ENCODE data around the gene ARL5C. TPM values are rescaled to one million over a fixed set of nuclear protein-coding genes. Genes with fewer than 3 reads are reported as not detected.

ARL5C gene
- total RNA-seq, 5 donors from 2014 or later (not counting 1 experiment from before 2014, with no cell fraction given), result 0.90 TPM; not detected in 4

GRCh38 chr17:39209317-39210092 lies 43.5 kb upstream of the ARL5C start:
- Histone ChIP-seq H3K9me3 (no peaks in the 10 kb centered on the region), H3K4me3 (ENCODE audit: control insufficient read depth in 1 of 2, extremely low read depth in 1 of 2, low read length in 1 of 2) (peak overlapping the region; percentile 53 to 59), H3K27me3 (replicated peaks in 1 of 2; ENCODE audit: control insufficient read depth in 2 of 2, extremely low read depth in 1 of 2, insufficient read depth in 2 of 2, low read length in 1 of 2) (peaks cover 0 to 32% of the 10 kb centered on the region in 2 experiments), H3K36me3 (ENCODE audit: control insufficient read depth in 2 of 2, extremely low read depth in 1 of 2, insufficient read depth in 1 of 2, low read length in 1 of 2) (peaks cover 0 to 11% of the 10 kb centered on the region in 2 donors), H3K4me1 (ENCODE audit: control insufficient read depth in 1 of 2, extremely low read depth in 1 of 2, insufficient read depth in 2 of 2, low read length in 2 of 2) (peaks cover 11 to 34% of the 10 kb centered on the region in 2 experiments), H3K27ac (ENCODE audit: low read length) (peak overlapping the region; percentile 71)
- Mint-ChIP-seq H3K9me3 (no peaks in the 10 kb centered on the region), H3K36me3 (peaks cover 6% of the 10 kb centered on the region), H3K4me3 (peak overlapping the region in 2 of 3 donors; percentile 37 to 67), H3K27me3 (peaks cover 0 to 11% of the 10 kb centered on the region in 2 donors), H3K4me1 (peaks cover 26 to 37% (median 27%) of the 10 kb centered on the region in 3 donors), H3K27ac (peak overlapping the region; percentile 28 to 39)
- ChIA-PET POLR2A (interaction anchor here in 1 of 2 donors (0.5 kb wide), 1 partner anchor 452 kb away, joined by 4 read pairs; no protein-coding TSS in a partner anchor), CTCF (interaction anchor here (0.9 to 5.6 kb wide), 5 partner anchors 26 to 35 kb away, joined by 3 to 48 read pairs (median 5); no protein-coding TSS in a partner anchor)
- ATAC-seq (replicated peaks in 1 of 4) (peak; percentile 68 to 76 (median 74)), DNase-seq (peak; percentile 34 to 75 (median 61))
- 1% methylated on average over 30 of the region's 39 CpGs for WGBS (ENCODE audit: insufficient coverage)

GRCh38 chr17:39208893-39209292 lies 42.9 kb upstream of the ARL5C start:
- Mint-ChIP-seq H3K9me3 (no peaks in the 10 kb centered on the region), H3K27ac (peak overlapping the region; percentile 39 to 44), H3K27me3 (peaks cover 0 to 9% of the 10 kb centered on the region in 2 donors), H3K4me3 (peak overlapping the region in 1 of 3 donors; percentile 67), H3K4me1 (peaks cover 26 to 39% (median 30%) of the 10 kb centered on the region in 3 donors), H3K36me3 (peaks cover 12% of the 10 kb centered on the region)
- ChIA-PET POLR2A (interaction anchor here in 1 of 2 donors (0.5 kb wide), 1 partner anchor 451 kb away, joined by 4 read pairs; no protein-coding TSS in a partner anchor), CTCF (interaction anchor here (0.9 to 5.6 kb wide), 6 partner anchors 27 to 36 kb away, joined by 3 to 48 read pairs (median 5); no protein-coding TSS in a partner anchor)
- Histone ChIP-seq H3K36me3 (ENCODE audit: control insufficient read depth in 2 of 2, extremely low read depth in 1 of 2, insufficient read depth in 1 of 2, low read length in 1 of 2) (peaks cover 0 to 17% of the 10 kb centered on the region in 2 donors), H3K27ac (ENCODE audit: low read length) (peak overlapping the region; percentile 71), H3K4me1 (ENCODE audit: control insufficient read depth in 1 of 2, extremely low read depth in 1 of 2, insufficient read depth in 2 of 2, low read length in 2 of 2) (peaks cover 11 to 34% of the 10 kb centered on the region in 2 experiments), H3K4me3 (ENCODE audit: control insufficient read depth in 1 of 2, extremely low read depth in 1 of 2, low read length in 1 of 2) (no peak overlapping the region), H3K9me3 (no peaks in the 10 kb centered on the region), H3K27me3 (replicated peaks in 1 of 2; ENCODE audit: control insufficient read depth in 2 of 2, extremely low read depth in 1 of 2, insufficient read depth in 2 of 2, low read length in 1 of 2) (peaks cover 0 to 26% of the 10 kb centered on the region in 2 experiments)
- WGBS (ENCODE audit: insufficient coverage), result 46% methylated on average over 6 of the region's 8 CpGs
- DNase-seq, result peak in 8 of 35 experiments; percentile 7 to 46 (median 27)
- ATAC-seq (replicated peaks in 1 of 4), result peak in 1 of 4 experiments; percentile 22

- 33% methylated on average over 7 of the region's 7 CpGs for WGBS (ENCODE audit: insufficient coverage)
- Mint-ChIP-seq H3K27me3 (peaks cover 0 to 9% of the 10 kb centered on the region in 2 donors), H3K4me1 (peaks cover 26 to 40% (median 32%) of the 10 kb centered on the region in 3 donors), H3K4me3 (peak overlapping the region in 1 of 3 donors; percentile 67), H3K36me3 (peaks cover 18% of the 10 kb centered on the region), H3K9me3 (no peaks in the 10 kb centered on the region), H3K27ac (peak overlapping the region in 1 of 2 donors; percentile 22)
- H3K27me3 ChIP-seq (replicated peaks in 1 of 2; ENCODE audit: control insufficient read depth in 2 of 2, extremely low read depth in 1 of 2, insufficient read depth in 2 of 2, low read length in 1 of 2), result peaks cover 0 to 20% of the 10 kb centered on the region in 2 experiments
- peaks cover 11 to 34% of the 10 kb centered on the region in 2 experiments for H3K4me1 ChIP-seq (ENCODE audit: control insufficient read depth in 1 of 2, extremely low read depth in 1 of 2, insufficient read depth in 2 of 2, low read length in 2 of 2)
- no peak overlapping the region for H3K27ac ChIP-seq (ENCODE audit: low read length)
- POLR2A ChIA-PET, result no interaction called here
- peaks cover 0 to 24% of the 10 kb centered on the region in 2 donors for H3K36me3 ChIP-seq (ENCODE audit: control insufficient read depth in 2 of 2, extremely low read depth in 1 of 2, insufficient read depth in 1 of 2, low read length in 1 of 2)
- H3K4me3 ChIP-seq (ENCODE audit: control insufficient read depth in 1 of 2, extremely low read depth in 1 of 2, low read length in 1 of 2), result no peak overlapping the region
- CTCF ChIA-PET, result interaction anchor here (1.3 to 5.6 kb wide), 4 partner anchors 28 to 36 kb away, joined by 5 to 51 read pairs (median 34); no protein-coding TSS in a partner anchor
- peak in 3 of 35 experiments; percentile 19 to 33 (median 24) for DNase-seq
- H3K9me3 ChIP-seq, result no peaks in the 10 kb centered on the region
- peak in 3 of 4 experiments; percentile 15 to 28 (median 25) for ATAC-seq (replicated peaks in 1 of 4)
Measured at GRCh38 chr17:39208136-39208535, 42.2 kb upstream of the ARL5C start.

GRCh38 chr17:39205112-39205526 lies 39.2 kb upstream of the ARL5C start:
- ChIA-PET CTCF (interaction anchor here in 1 of 2 donors (0.7 to 5.6 kb wide), 3 partner anchors 33 to 142 kb away, joined by 3 to 51 read pairs (median 48); no protein-coding TSS in a partner anchor), POLR2A (interaction anchor here in 1 of 2 donors (0.6 to 0.7 kb wide), 2 partner anchors 8 to 27 kb away, joined by 4 to 5 read pairs; no protein-coding TSS in a partner anchor)
- Histone ChIP-seq H3K36me3 (ENCODE audit: control insufficient read depth in 2 of 2, extremely low read depth in 1 of 2, insufficient read depth in 1 of 2, low read length in 1 of 2) (peaks cover 0 to 46% of the 10 kb centered on the region in 2 donors), H3K9me3 (no peaks in the 10 kb centered on the region), H3K4me3 (ENCODE audit: control insufficient read depth in 1 of 2, extremely low read depth in 1 of 2, low read length in 1 of 2) (no peak overlapping the region), H3K4me1 (ENCODE audit: control insufficient read depth in 1 of 2, extremely low read depth in 1 of 2, insufficient read depth in 2 of 2, low read length in 2 of 2) (peaks cover 15 to 53% of the 10 kb centered on the region in 2 experiments), H3K27ac (ENCODE audit: low read length) (no peak overlapping the region), H3K27me3 (replicated peaks in 1 of 2; ENCODE audit: control insufficient read depth in 2 of 2, extremely low read depth in 1 of 2, insufficient read depth in 2 of 2, low read length in 1 of 2) (peaks cover 0 to 7% of the 10 kb centered on the region in 2 experiments)
- DNase-seq (no peak), ATAC-seq (replicated peaks in 1 of 4) (no peak)
- H3K9me3 Mint-ChIP-seq, result no peaks in the 10 kb centered on the region
- no peak overlapping the region for H3K4me3 Mint-ChIP-seq
- peaks cover 0 to under 1% of the 10 kb centered on the region in 2 donors for H3K27me3 Mint-ChIP-seq
- H3K4me1 Mint-ChIP-seq, result peaks cover 48 to 64% (median 53%) of the 10 kb centered on the region in 3 donors
- H3K36me3 Mint-ChIP-seq, result peaks cover 38% of the 10 kb centered on the region
- no peak overlapping the region for H3K27ac Mint-ChIP-seq
- 83% methylated on average over 2 of the region's 3 CpGs for WGBS (ENCODE audit: insufficient coverage)

- Histone ChIP-seq H3K4me1 (ENCODE audit: control insufficient read depth in 1 of 2, extremely low read depth in 1 of 2, insufficient read depth in 2 of 2, low read length in 2 of 2) (peaks cover 11 to 50% of the 10 kb centered on the region in 2 experiments), H3K4me3 (ENCODE audit: control insufficient read depth in 1 of 2, extremely low read depth in 1 of 2, low read length in 1 of 2) (no peak overlapping the region), H3K27me3 (replicated peaks in 1 of 2; ENCODE audit: control insufficient read depth in 2 of 2, extremely low read depth in 1 of 2, insufficient read depth in 2 of 2, low read length in 1 of 2) (peaks cover 0 to under 1% of the 10 kb centered on the region in 2 experiments), H3K36me3 (ENCODE audit: control insufficient read depth in 2 of 2, extremely low read depth in 1 of 2, insufficient read depth in 1 of 2, low read length in 1 of 2) (peaks cover 0 to 46% of the 10 kb centered on the region in 2 donors), H3K27ac (ENCODE audit: low read length) (no peak overlapping the region), H3K9me3 (no peaks in the 10 kb centered on the region)
- H3K36me3 Mint-ChIP-seq, result peaks cover 40% of the 10 kb centered on the region
- ChIA-PET POLR2A (no interaction called here), CTCF (interaction anchor here in 1 of 2 donors (1.2 kb wide), 1 partner anchor 40 kb away, joined by 3 read pairs; no protein-coding TSS in a partner anchor)
- H3K4me1 Mint-ChIP-seq, result peaks cover 51 to 67% (median 56%) of the 10 kb centered on the region in 3 donors
- ATAC-seq (replicated peaks in 1 of 4) (no peak), DNase-seq (no peak)
- 100% methylated on average over 6 of the region's 8 CpGs for WGBS (ENCODE audit: insufficient coverage)
- H3K27me3 Mint-ChIP-seq, result no peaks in the 10 kb centered on the region
- peak overlapping the region in 1 of 2 donors; percentile 36 for H3K27ac Mint-ChIP-seq
- H3K9me3 Mint-ChIP-seq, result no peaks in the 10 kb centered on the region
- H3K4me3 Mint-ChIP-seq, result no peak overlapping the region
Measured at GRCh38 chr17:39204245-39204644, 38.3 kb upstream of the ARL5C start.
